A549 (cell line): ENCODE data around the gene DCUN1D5. TPM values are rescaled to one million over a fixed set of nuclear protein-coding genes. Genes with fewer than 3 reads are reported as not detected.

ENCODE experiments used
- ATAC-seq, 2 experiments: fragments of 200-7000 bp in 1 of 2; fragments of >200 bp in 1 of 2; cut with Nextera tagmentation in 1 of 2; cut with Tn5 transposase in 1 of 2; 3 replicates each; pipeline versions ENCODE4 v1.8.0 to v1.9.1; 2018 to 2020; ENCODE audit warnings: mild to moderate bottlenecking in 1 of 2, moderate library complexity in 1 of 2
- CTCF ChIA-PET: fragments of 300-600 bp; sonication (Branson Sonifier 250); formaldehyde crosslinking; extraction: SDS; loops from one replicate; lab custom pipeline; 2021; ENCODE audit warnings: antibody characterized with exemption, inconsistent platforms; lab: Yijun Ruan, JAX
- POLR2A ChIA-PET: fragments of 350-600 bp; formaldehyde crosslinking; extraction: SDS; loops from one replicate; lab custom pipeline; 2021; ENCODE audit warnings: antibody characterized with exemption, inconsistent platforms; lab: Yijun Ruan, JAX
- DNase-seq, 2 experiments: peaks; one replicate each; pipeline versions ENCODE4 v3.0.0 to v3.0.0-alpha.2; 2011 to 2016; ENCODE audit warnings: low read depth in 1 of 2, low spot score in 1 of 2
- FAIRE-seq: peaks from 2 replicates; lab custom pipeline; 2011; peaks lifted over from hg19 to GRCh38; lab: Jason Lieb, UNC
- H3K27ac ChIP-seq, 2 experiments: fragments of >200 bp; sonication (Bioruptor Twin); formaldehyde crosslinking; 3 replicates each; pipeline ENCODE4 v1.5.1; 2016 to 2017
- H3K4me1 ChIP-seq: fragments of >200 bp; sonication (Bioruptor Twin); formaldehyde crosslinking; 3 replicates; pipeline ENCODE4 v1.6.1; 2016
- H3K4me2 ChIP-seq: fragments of >200 bp; sonication (Bioruptor Twin); formaldehyde crosslinking; 3 replicates; pipeline ENCODE4 v1.6.1; 2016
- H3K4me3 ChIP-seq: fragments of >200 bp; sonication (Bioruptor Twin); formaldehyde crosslinking; 3 replicates; pipeline ENCODE4 v1.5.1; 2016
- H3K9me3 ChIP-seq: fragments of >200 bp; sonication (Bioruptor Twin); formaldehyde crosslinking; 3 replicates; pipeline ENCODE4 v1.6.1; 2016
- CBX2 ChIP-seq: fragments of 200-600 bp; sonication (generic); IDR thresholded peaks from 2 replicates; pipeline ENCODE4 v1.6.1; 2016; ENCODE audit warnings: low read depth, mild to moderate bottlenecking, borderline replicate concordance
- CBX8 ChIP-seq: fragments of 200-600 bp; sonication (generic); IDR thresholded peaks from 2 replicates; pipeline ENCODE4 v1.6.1; 2016
- CEBPB ChIP-seq, 2 experiments: fragments of >200 bp in 1 of 2; sonication (Bioruptor Twin) in 1 of 2; formaldehyde crosslinking in 1 of 2; IDR thresholded peaks; 2 replicates each; pipeline ENCODE4 v1.6.1; 2012 to 2016
- CHD4 ChIP-seq: fragments of 200-600 bp; sonication (generic); IDR thresholded peaks from 2 replicates; pipeline ENCODE4 v1.6.1; 2016; ENCODE audit warnings: antibody characterized with exemption, mild to moderate bottlenecking, borderline replicate concordance
- CTCF ChIP-seq: fragments of >200 bp; sonication (Bioruptor Twin); formaldehyde crosslinking; IDR thresholded peaks from 3 replicates; pipeline ENCODE4 v1.5.1; 2016
- E2F6 ChIP-seq: IDR thresholded peaks from 2 replicates; pipeline ENCODE4 v1.6.1; 2012; ENCODE audit warnings: low read depth, borderline replicate concordance
- EHMT2 ChIP-seq: fragments of 200-600 bp; sonication (generic); IDR thresholded peaks from 2 replicates; pipeline ENCODE4 v1.6.1; 2016; ENCODE audit warnings: antibody characterized with exemption, low read depth, mild to moderate bottlenecking, moderate library complexity
- ESRRA ChIP-seq: fragments of 150-350 bp; IDR thresholded peaks from 2 replicates; pipeline ENCODE4 v1.6.1; 2014; ENCODE audit warnings: mild to moderate bottlenecking, low read length, borderline replicate concordance
- FOSL2 ChIP-seq, 2 experiments: fragments of 450-650 bp in 1 of 2; fragments of >200 bp in 1 of 2; sonication (Bioruptor Twin) in 1 of 2; formaldehyde crosslinking; IDR thresholded peaks; 2 replicates each; pipeline versions ENCODE4 v1.5.0 to v1.6.1; 2016 to 2020; ENCODE audit warnings: mild to moderate bottlenecking in 1 of 2, moderate library complexity in 1 of 2
- HMGXB4 ChIP-seq: fragments of 250-450 bp; sonication (Bioruptor Pico); IDR thresholded peaks from 2 replicates; pipeline ENCODE4 v1.5.0; 2021; ENCODE audit warnings: mild to moderate bottlenecking, moderate library complexity, borderline replicate concordance
- HOXA7 ChIP-seq: fragments of 250-450 bp; sonication (Bioruptor Pico); IDR thresholded peaks from 2 replicates; pipeline ENCODE4 v1.5.0; 2020; ENCODE audit warnings: mild to moderate bottlenecking, moderate library complexity
- HOXB13 ChIP-seq: fragments of 250-450 bp; sonication (Bioruptor Pico); IDR thresholded peaks from 2 replicates; pipeline ENCODE4 v1.5.0; 2020; ENCODE audit warnings: low read depth, mild to moderate bottlenecking, moderate library complexity
- HOXB5 ChIP-seq: fragments of 250-450 bp; sonication (Bioruptor Pico); IDR thresholded peaks from 2 replicates; pipeline ENCODE4 v1.5.0; 2020; ENCODE audit warnings: mild to moderate bottlenecking, moderate library complexity
- JUN ChIP-seq, 2 experiments: fragments of >200 bp; sonication (Bioruptor Twin); formaldehyde crosslinking; IDR thresholded peaks; 2 replicates in 1 of 2; 3 replicates in 1 of 2; pipeline ENCODE4 v1.6.1; 2016 to 2017
- NR3C1 ChIP-seq: fragments of >200 bp; sonication (Bioruptor Twin); formaldehyde crosslinking; IDR thresholded peaks from 3 replicates; pipeline ENCODE4 v1.6.1; 2017
- RFX5 ChIP-seq: fragments of 450-650 bp; IDR thresholded peaks from 2 replicates; pipeline ENCODE4 v1.7.1; 2014; ENCODE audit warnings: antibody characterized with exemption, mild to moderate bottlenecking, moderate library complexity
- RNF2 ChIP-seq: fragments of 200-600 bp; sonication (generic); IDR thresholded peaks from 2 replicates; pipeline ENCODE4 v1.6.1; 2016; ENCODE audit warnings: low read depth, mild to moderate bottlenecking, antibody characterized with exemption, moderate library complexity, borderline replicate concordance
- SREBF2 ChIP-seq: fragments of 450-650 bp; IDR thresholded peaks from 2 replicates; pipeline ENCODE4 v1.6.1; 2014; ENCODE audit warnings: mild to moderate bottlenecking, moderate library complexity
- USF2 ChIP-seq: fragments of 450-650 bp; IDR thresholded peaks from 2 replicates; pipeline ENCODE4 v1.6.1; 2014; ENCODE audit warnings: antibody characterized with exemption
- ZFP36 ChIP-seq: fragments of 450-650 bp; IDR thresholded peaks from 2 replicates; pipeline ENCODE4 v1.6.1; 2014; ENCODE audit warnings: borderline replicate concordance; ENCODE audit not compliant: partially characterized antibody
- ZNF302 ChIP-seq: fragments of 250-450 bp; sonication (Bioruptor Pico); IDR thresholded peaks from 2 replicates; pipeline ENCODE4 v1.9.0; 2021; ENCODE audit warnings: inconsistent platforms, mild to moderate bottlenecking, moderate library complexity
- ZSCAN20 ChIP-seq: fragments of 250-450 bp; sonication (Bioruptor Pico); IDR thresholded peaks from 2 replicates; pipeline ENCODE4 v1.8.0; 2022; ENCODE audit warnings: mild to moderate bottlenecking, moderate library complexity
- WGBS: methylation state at CpG from one replicate; pipeline ENCODE4 v1.1.6; 2017; ENCODE audit errors: missing lambda C conversion rate; 5-methylcytosine and 5-hydroxymethylcytosine counted together
- polyA plus RNA-seq, 4 experiments: library from polyadenylated mRNA; depleted of rRNA in 3 of 4; stranded (reverse); fragments of >200 nt; fragmentation: RNase III in 1 of 4; extraction: RNeasy Plus Mini Kit Qiagen cat#74134 plus additional on column Dnase treatment in 1 of 4; gene quantifications; 2 replicates in 3 of 4; 3 replicates in 1 of 4; pipeline ENCODE4 v1.2.3, GENCODE V29; 2011 to 2017

Gene DCUN1D5
- polyA plus RNA-seq, 2 of the 4 experiments (the other 2 are of a cell fraction): 48.9 to 78.0 TPM

- H3K4me3 ChIP-seq: no peak overlapping the region
- FAIRE-seq (no peak), DNase-seq (no peak), ATAC-seq (no peak)
- no peaks in the 10 kb centered on the region for H3K9me3 ChIP-seq
- TF ChIP-seq CHD4 (no peak), RNF2 (no peak), E2F6 (no peak), ZFP36 (no peak), CBX8 (no peak), RFX5 (no peak), SREBF2 (no peak), ZSCAN20 (CRISPR knock-in tag) (no peak), HOXB13 (CRISPR knock-in tag) (no peak), NR3C1 (no peak), USF2 (no peak), HOXB5 (CRISPR knock-in tag) (no peak), FOSL2 (IDR thresholded peaks at IDR 0.05) (no peak), FOSL2 (CRISPR knock-in tag; IDR thresholded peaks at IDR 0.05) (no peak), EHMT2 (no peak), ESRRA (no peak), HOXA7 (no peak), HMGXB4 (no peak), CEBPB (IDR thresholded peaks at IDR 0.05) (no peak), CTCF (no peak), CBX2 (no peak)
- no peak overlapping the region for H3K27ac ChIP-seq
- CTCF ChIA-PET: no interaction called here
- POLR2A ChIA-PET: no interaction called here
- peaks cover 8% of the 10 kb centered on the region; the same call in 2 of the 3 replicates for H3K4me1 ChIP-seq
- WGBS: 94% methylated on average over 3 of the region's 3 CpGs
- H3K4me2 ChIP-seq: no peak overlapping the region
These were observed 14.4 kb downstream of the DCUN1D5 start for GRCh38 chr11:103077554-103077953.

- POLR2A ChIA-PET: no interaction called here
- ATAC-seq: no peak
- WGBS: 98% methylated on average over 3 of the region's 3 CpGs
- H3K4me2 ChIP-seq: no peak overlapping the region
- no peak for DNase-seq
- no peak for FAIRE-seq
- no peak for TF ChIP-seq ZNF302 (CRISPR knock-in tag)
- TF ChIP-seq JUN (IDR thresholded peaks at IDR 0.05): no peak
- TF ChIP-seq, all 56 proteins: peak for 0
- Histone ChIP-seq H3K9me3 (no peaks in the 10 kb centered on the region), H3K4me3 (no peak overlapping the region), H3K27ac (no peak overlapping the region), H3K4me1 (peaks cover 8% of the 10 kb centered on the region; the same call in 2 of the 3 replicates)
- CTCF ChIA-PET: no interaction called here
These were observed 15.6 kb downstream of the DCUN1D5 start for GRCh38 chr11:103076361-103076760.
